ENCODE results near the gene PDGFRB. TPM values are rescaled to one million over a fixed set of nuclear protein-coding genes. Genes with fewer than 3 reads are reported as not detected.
A peak's percentile ranks its signal among the peaks of the same experiment; 100 is the strongest.

Gene PDGFRB
- polyA plus RNA-seq, 1 donor: 18.6 TPM

DNA sequence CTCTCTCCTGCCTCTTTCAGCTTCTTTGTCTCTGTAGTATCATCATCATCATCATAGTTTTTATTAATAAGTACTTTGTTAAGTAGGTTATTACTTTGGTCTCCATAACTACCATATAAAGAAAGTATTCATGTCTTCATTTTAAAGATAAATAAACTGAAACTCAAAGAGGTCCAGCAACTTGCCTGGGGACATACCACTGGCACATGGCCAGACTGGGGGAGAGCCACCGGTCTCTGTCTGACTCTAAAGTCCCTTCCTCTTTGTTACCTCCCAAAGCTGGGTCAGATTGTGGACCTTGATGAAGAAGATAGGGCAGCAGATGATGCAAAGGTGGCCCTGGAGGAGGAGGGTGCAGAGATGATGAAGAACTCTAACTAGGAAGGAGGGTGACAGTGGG is 19.4 kb upstream of the PDGFRB start:
- DNase-seq: peak in 1 of 2 donors; percentile 38
- H3K36me3 ChIP-seq (ENCODE audit: control insufficient read depth, insufficient read depth, low read length): peaks cover 65% of the 10 kb centered on the region
- no peaks in the 10 kb centered on the region for H3K27me3 ChIP-seq (ENCODE audit: control insufficient read depth, insufficient read depth, low read length)
- peaks cover 88% of the 10 kb centered on the region for H3K4me1 ChIP-seq (ENCODE audit: control insufficient read depth, insufficient read depth, low read length)
- peak overlapping the region; percentile 41 for H3K27ac ChIP-seq (ENCODE audit: low read length)
- no peaks in the 10 kb centered on the region for H3K9me3 ChIP-seq (ENCODE audit: control insufficient read depth, low read depth, low read length)
- H3K4me3 ChIP-seq (ENCODE audit: low read length): no peak overlapping the region
- no CpG with 5 or more reads among the region's 1 CpG for WGBS (ENCODE audit: insufficient coverage, low lambda C conversion rate)

DNA sequence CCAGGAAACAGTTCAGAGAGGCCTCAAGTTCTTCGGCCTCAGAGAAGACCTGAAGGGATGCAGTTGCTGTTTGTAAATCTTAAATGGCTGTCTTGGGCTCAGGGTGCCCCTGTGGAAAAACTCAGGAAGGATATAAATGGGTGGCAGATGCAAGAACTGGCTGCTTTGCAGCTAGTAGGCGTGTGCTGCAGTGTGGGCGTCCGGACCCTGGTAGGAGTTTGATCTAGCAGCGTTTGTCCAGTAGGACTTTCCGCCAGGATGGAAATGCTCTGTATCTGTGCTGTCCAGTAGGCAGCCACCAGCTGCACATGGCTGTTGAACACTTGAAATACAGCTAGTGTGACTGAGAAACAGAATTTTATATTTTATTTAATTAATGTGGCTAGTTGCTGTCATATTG is 18.6 kb upstream of the PDGFRB start:
- H3K4me3 ChIP-seq (ENCODE audit: low read length): no peak overlapping the region
- peak in 1 of 2 donors; percentile 1 for DNase-seq
- no peaks in the 10 kb centered on the region for H3K9me3 ChIP-seq (ENCODE audit: control insufficient read depth, low read depth, low read length)
- peak overlapping the region; percentile 39 for H3K27ac ChIP-seq (ENCODE audit: low read length)
- H3K4me1 ChIP-seq (ENCODE audit: control insufficient read depth, insufficient read depth, low read length): peaks cover 88% of the 10 kb centered on the region
- no peaks in the 10 kb centered on the region for H3K27me3 ChIP-seq (ENCODE audit: control insufficient read depth, insufficient read depth, low read length)
- whole genome bisulfite sequencing (ENCODE audit: insufficient coverage, low lambda C conversion rate): 60% methylated on average over 1 of the region's 6 CpGs
- H3K36me3 ChIP-seq (ENCODE audit: control insufficient read depth, insufficient read depth, low read length): peaks cover 62% of the 10 kb centered on the region

GRCh38 chr5:150173161-150173560 is 17.5 kb upstream of the PDGFRB start:
- Histone ChIP-seq H3K27ac (ENCODE audit: low read length) (peak overlapping the region; percentile 39), H3K36me3 (ENCODE audit: control insufficient read depth, insufficient read depth, low read length) (peaks cover 57% of the 10 kb centered on the region), H3K9me3 (ENCODE audit: control insufficient read depth, low read depth, low read length) (no peaks in the 10 kb centered on the region), H3K4me3 (ENCODE audit: low read length) (no peak overlapping the region), H3K27me3 (ENCODE audit: control insufficient read depth, insufficient read depth, low read length) (no peaks in the 10 kb centered on the region), H3K4me1 (ENCODE audit: control insufficient read depth, insufficient read depth, low read length) (peaks cover 80% of the 10 kb centered on the region)
- WGBS (ENCODE audit: insufficient coverage, low lambda C conversion rate): 80% methylated on average over 1 of the region's 3 CpGs
- peak in 1 of 2 donors; percentile 71 for DNase-seq

GRCh38 chr5:150172556-150172955 is 16.9 kb upstream of the PDGFRB start:
- H3K27ac ChIP-seq (ENCODE audit: low read length): peak overlapping the region; percentile 39
- no CpG with 5 or more reads among the region's 4 CpGs for WGBS (ENCODE audit: insufficient coverage, low lambda C conversion rate)
- H3K9me3 ChIP-seq (ENCODE audit: control insufficient read depth, low read depth, low read length): no peaks in the 10 kb centered on the region
- no peak for DNase-seq
- H3K4me1 ChIP-seq (ENCODE audit: control insufficient read depth, insufficient read depth, low read length): peaks cover 74% of the 10 kb centered on the region
- H3K27me3 ChIP-seq (ENCODE audit: control insufficient read depth, insufficient read depth, low read length): no peaks in the 10 kb centered on the region
- no peak overlapping the region for H3K4me3 ChIP-seq (ENCODE audit: low read length)
- peaks cover 57% of the 10 kb centered on the region for H3K36me3 ChIP-seq (ENCODE audit: control insufficient read depth, insufficient read depth, low read length)

DNA sequence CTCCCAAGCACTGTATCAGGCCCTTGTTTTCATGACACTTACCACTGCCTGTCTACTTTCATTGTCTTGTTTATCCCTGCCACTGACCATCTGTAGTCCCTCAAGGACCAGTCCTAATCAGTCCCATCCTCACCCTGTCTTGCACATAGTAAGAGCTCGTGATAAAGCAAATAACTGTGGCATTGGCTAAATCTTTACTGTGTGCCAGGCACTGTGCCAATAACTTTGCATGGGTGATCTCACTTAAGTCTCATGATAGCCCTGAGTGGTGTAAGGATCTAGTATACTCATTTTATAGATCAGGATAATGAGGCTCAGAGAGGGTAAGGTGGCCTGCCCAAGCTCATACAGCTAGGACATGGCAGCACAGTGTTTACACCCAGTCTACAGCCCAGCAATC is 16.5 kb upstream of the PDGFRB start:
- no CpG with 5 or more reads among the region's 1 CpG for WGBS (ENCODE audit: insufficient coverage, low lambda C conversion rate)
- Histone ChIP-seq H3K4me1 (ENCODE audit: control insufficient read depth, insufficient read depth, low read length) (peaks cover 70% of the 10 kb centered on the region), H3K4me3 (ENCODE audit: low read length) (no peak overlapping the region), H3K27me3 (ENCODE audit: control insufficient read depth, insufficient read depth, low read length) (peaks cover 2% of the 10 kb centered on the region), H3K36me3 (ENCODE audit: control insufficient read depth, insufficient read depth, low read length) (peaks cover 57% of the 10 kb centered on the region), H3K9me3 (ENCODE audit: control insufficient read depth, low read depth, low read length) (no peaks in the 10 kb centered on the region), H3K27ac (ENCODE audit: low read length) (no peak overlapping the region)
- DNase-seq: no peak

DNA sequence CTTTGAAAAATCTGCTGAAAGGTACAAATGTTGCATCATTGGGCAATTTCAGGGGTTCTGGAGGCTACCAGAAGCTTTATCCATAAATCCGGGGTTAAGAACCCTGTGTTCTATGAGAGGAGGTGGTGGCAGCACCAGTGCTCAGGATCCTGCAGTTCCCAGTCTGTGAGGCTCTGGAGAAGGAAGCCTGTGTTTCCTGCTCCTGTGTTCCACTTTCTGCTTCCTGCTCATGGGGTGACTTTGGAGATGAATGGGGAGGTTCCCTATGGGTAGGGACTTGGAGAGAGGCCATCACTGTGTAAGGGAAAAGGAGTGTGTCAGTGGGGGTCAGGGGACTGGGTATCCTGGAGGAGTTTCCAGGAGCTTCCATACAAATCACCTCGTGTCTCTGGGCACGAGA is 13.2 kb upstream of the PDGFRB start:
- peaks cover 2% of the 10 kb centered on the region for H3K27me3 ChIP-seq (ENCODE audit: control insufficient read depth, insufficient read depth, low read length)
- no CpG with 5 or more reads among the region's 3 CpGs for WGBS (ENCODE audit: insufficient coverage, low lambda C conversion rate)
- H3K27ac ChIP-seq (ENCODE audit: low read length): peak overlapping the region; percentile 86
- H3K36me3 ChIP-seq (ENCODE audit: control insufficient read depth, insufficient read depth, low read length): peaks cover 34% of the 10 kb centered on the region
- DNase-seq: no peak
- H3K4me1 ChIP-seq (ENCODE audit: control insufficient read depth, insufficient read depth, low read length): peaks cover 64% of the 10 kb centered on the region
- H3K4me3 ChIP-seq (ENCODE audit: low read length): peak overlapping the region; percentile 80
- no peaks in the 10 kb centered on the region for H3K9me3 ChIP-seq (ENCODE audit: control insufficient read depth, low read depth, low read length)

GRCh38 chr5:150167908-150168307 is 12.3 kb upstream of the PDGFRB start:
- WGBS (ENCODE audit: insufficient coverage, low lambda C conversion rate): no CpG with 5 or more reads among the region's 14 CpGs
- Histone ChIP-seq H3K4me3 (ENCODE audit: low read length) (peak overlapping the region; percentile 80), H3K4me1 (ENCODE audit: control insufficient read depth, insufficient read depth, low read length) (peaks cover 64% of the 10 kb centered on the region), H3K27ac (ENCODE audit: low read length) (peak overlapping the region; percentile 86), H3K36me3 (ENCODE audit: control insufficient read depth, insufficient read depth, low read length) (peaks cover 27% of the 10 kb centered on the region), H3K27me3 (ENCODE audit: control insufficient read depth, insufficient read depth, low read length) (peaks cover 2% of the 10 kb centered on the region), H3K9me3 (ENCODE audit: control insufficient read depth, low read depth, low read length) (no peaks in the 10 kb centered on the region)
- peak in 1 of 2 donors; percentile 55 for DNase-seq

- WGBS (ENCODE audit: insufficient coverage, low lambda C conversion rate): no CpG with 5 or more reads among the region's 15 CpGs
- Histone ChIP-seq H3K27me3 (ENCODE audit: control insufficient read depth, insufficient read depth, low read length) (peaks cover 2% of the 10 kb centered on the region), H3K4me1 (ENCODE audit: control insufficient read depth, insufficient read depth, low read length) (peaks cover 62% of the 10 kb centered on the region), H3K4me3 (ENCODE audit: low read length) (peak overlapping the region; percentile 80), H3K9me3 (ENCODE audit: control insufficient read depth, low read depth, low read length) (no peaks in the 10 kb centered on the region), H3K27ac (ENCODE audit: low read length) (peak overlapping the region; percentile 86), H3K36me3 (ENCODE audit: control insufficient read depth, insufficient read depth, low read length) (peaks cover 24% of the 10 kb centered on the region)
- peak in 1 of 2 donors; percentile 58 for DNase-seq
Observed at GRCh38 chr5:150167512-150167850, 11.8 kb upstream of the PDGFRB start.

DNA sequence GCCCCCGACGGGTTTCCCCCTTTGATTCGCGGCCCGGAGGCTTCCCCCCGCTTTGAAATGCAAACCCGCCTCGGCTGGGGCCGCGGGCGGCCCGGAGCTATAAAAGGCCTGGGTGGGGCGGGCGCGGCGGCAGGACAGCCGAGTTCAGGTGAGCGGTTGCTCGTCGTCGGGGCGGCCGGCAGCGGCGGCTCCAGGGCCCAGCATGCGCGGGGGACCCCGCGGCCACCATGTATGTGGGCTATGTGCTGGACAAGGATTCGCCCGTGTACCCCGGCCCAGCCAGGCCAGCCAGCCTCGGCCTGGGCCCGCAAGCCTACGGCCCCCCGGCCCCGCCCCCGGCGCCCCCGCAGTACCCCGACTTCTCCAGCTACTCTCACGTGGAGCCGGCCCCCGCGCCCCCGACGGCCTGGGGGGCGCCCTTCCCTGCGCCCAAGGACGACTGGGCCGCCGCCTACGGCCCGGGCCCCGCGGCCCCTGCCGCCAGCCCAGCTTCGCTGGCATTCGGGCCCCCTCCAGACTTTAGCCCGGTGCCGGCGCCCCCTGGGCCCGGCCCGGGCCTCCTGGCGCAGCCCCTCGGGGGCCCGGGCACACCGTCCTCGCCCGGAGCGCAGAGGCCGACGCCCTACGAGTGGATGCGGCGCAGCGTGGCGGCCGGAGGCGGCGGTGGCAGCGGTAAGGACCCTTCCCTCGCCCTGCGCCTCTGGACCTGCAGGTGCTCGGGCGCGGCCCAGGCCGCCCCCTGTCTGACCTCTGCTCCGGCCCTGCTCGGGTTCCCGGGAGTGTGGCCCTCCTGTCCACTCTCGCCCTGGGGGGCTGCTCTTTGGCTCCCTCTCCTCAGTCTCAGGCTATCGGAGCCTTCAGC is 11.2 kb upstream of the PDGFRB start, which contains the start of gene CDX1:
TSS of gene CDX1 (plus strand) at position 129 of the 862 bp plus-strand sequence. CDS start at position 228, 99 bp downstream.
- peak in 1 of 2 donors; percentile 80 for DNase-seq
- peak within 1 kb of the TSS; percentile 80 for H3K4me3 ChIP-seq (ENCODE audit: low read length)

DNA sequence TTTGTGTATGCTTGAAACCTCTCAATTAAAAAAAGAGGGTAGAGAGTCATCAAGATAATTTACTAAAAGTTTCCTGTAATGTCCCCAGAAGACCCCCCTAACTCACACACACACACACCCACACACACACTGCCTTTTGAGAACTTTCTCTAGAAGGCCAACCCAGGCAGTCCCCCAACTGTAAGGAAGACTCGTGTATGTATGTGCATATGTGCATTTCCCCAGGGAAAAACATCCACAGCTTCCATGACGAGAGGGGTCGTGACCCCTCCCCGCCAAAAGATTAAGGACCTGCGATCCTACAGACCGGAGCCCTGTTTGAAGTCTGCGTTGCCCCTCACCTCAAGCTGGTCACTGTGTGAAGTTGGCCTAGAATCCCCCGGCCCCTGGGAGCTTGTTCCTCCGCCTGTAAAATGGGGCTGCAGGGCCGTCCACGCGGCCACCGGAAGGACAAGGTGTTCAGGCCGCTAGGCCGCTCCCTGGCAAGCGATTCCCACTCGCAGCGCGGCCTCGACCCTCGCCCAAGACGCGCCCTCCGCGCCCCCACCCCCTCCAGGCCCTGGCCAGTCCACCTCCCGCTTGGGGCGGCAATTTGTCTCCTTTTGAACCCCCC is 10.5 kb upstream of the PDGFRB start:
- Histone ChIP-seq H3K9me3 (ENCODE audit: control insufficient read depth, low read depth, low read length) (no peaks in the 10 kb centered on the region), H3K27me3 (ENCODE audit: control insufficient read depth, insufficient read depth, low read length) (peaks cover 2% of the 10 kb centered on the region), H3K4me3 (ENCODE audit: low read length) (peak overlapping the region; percentile 39), H3K36me3 (ENCODE audit: control insufficient read depth, insufficient read depth, low read length) (peaks cover 12% of the 10 kb centered on the region), H3K4me1 (ENCODE audit: control insufficient read depth, insufficient read depth, low read length) (peaks cover 63% of the 10 kb centered on the region), H3K27ac (ENCODE audit: low read length) (peak overlapping the region; percentile 79)
- no CpG with 5 or more reads among the region's 27 CpGs for WGBS (ENCODE audit: insufficient coverage, low lambda C conversion rate)
- DNase-seq: no peak

More for the DNA sequence above, 11.2 kb upstream of the PDGFRB start, which contains the start of gene CDX1:
- H3K27ac ChIP-seq (ENCODE audit: low read length): peak within 1 kb of the TSS; percentile 99
- H3K27me3 ChIP-seq (ENCODE audit: control insufficient read depth, insufficient read depth, low read length): peaks cover 2% of the 10 kb centered on the region
- peaks cover 61% of the 10 kb centered on the region for H3K4me1 ChIP-seq (ENCODE audit: control insufficient read depth, insufficient read depth, low read length)
- H3K36me3 ChIP-seq (ENCODE audit: control insufficient read depth, insufficient read depth, low read length): peaks cover 18% of the 10 kb centered on the region
- no peaks in the 10 kb centered on the region for H3K9me3 ChIP-seq (ENCODE audit: control insufficient read depth, low read depth, low read length)
- no CpG with 5 or more reads among the region's 93 CpGs for WGBS (ENCODE audit: insufficient coverage, low lambda C conversion rate)
